HG03469 (cell line): ENCODE data around the gene IL12A.

ENCODE experiments used
- ATAC-seq: cut with Tn5 transposase; IDR thresholded peaks from one replicate; pipeline ENCODE4 v1.9.1; 2021; ENCODE audit warnings: mild to moderate bottlenecking, moderate library complexity, moderate number of reproducible peaks; ENCODE audit not compliant: unreplicated experiment

Gene IL12A

GRCh38 chr3:159988617-159989271 lies at the start of gene IL12A:
Gene IL12A (plus strand): TSS chr3:159988835.
- peak; percentile 93 for ATAC-seq

- ATAC-seq: peak; percentile 90
These were observed 47.3 kb upstream of the IL12A start for GRCh38 chr3:159941038-159942000.

GRCh38 chr3:159944781-159945180 lies 43.9 kb upstream of the IL12A start:
- no peak for ATAC-seq

DNA sequence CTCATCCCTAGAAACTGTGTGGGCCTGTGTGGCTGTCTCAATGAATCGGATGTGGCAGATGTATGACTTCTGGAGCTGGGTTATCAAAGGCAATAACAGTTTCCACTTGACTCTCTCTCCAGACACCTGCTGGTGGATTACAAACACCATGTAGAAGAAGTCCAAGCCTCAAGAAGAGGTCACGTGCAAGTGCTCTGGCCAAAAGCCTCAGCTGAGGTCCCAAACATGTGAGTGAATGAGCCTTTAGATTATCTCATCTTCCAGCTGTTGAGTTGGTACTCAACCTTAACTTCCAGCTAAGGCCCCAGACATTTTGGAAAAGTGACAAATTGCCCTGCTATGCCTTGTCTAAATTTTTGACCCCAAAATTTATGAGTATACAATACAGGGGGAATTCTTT lies 42.7 kb upstream of the IL12A start:
- no peak for ATAC-seq

DNA sequence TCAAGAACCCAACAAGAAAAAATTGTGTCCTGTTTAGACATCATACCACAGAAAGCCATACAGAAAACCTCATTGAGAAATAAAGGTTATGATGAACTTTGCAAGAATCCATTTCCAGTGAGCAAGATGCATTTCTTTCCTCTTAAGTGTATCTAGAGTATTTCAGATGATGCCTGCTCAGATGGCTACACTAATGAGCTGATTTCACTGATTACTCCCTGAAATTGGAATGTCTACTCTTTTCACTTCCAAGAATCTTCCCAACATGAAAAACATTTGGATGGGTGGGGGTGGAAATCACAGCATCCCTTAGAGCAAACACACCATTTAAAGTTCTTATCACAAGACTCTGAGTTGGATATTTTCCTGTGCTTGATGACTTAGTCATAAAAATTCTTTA lies 41.4 kb upstream of the IL12A start:
- ATAC-seq: no peak

GRCh38 chr3:159948429-159949144 lies 40.0 kb upstream of the IL12A start:
- no peak for ATAC-seq

DNA sequence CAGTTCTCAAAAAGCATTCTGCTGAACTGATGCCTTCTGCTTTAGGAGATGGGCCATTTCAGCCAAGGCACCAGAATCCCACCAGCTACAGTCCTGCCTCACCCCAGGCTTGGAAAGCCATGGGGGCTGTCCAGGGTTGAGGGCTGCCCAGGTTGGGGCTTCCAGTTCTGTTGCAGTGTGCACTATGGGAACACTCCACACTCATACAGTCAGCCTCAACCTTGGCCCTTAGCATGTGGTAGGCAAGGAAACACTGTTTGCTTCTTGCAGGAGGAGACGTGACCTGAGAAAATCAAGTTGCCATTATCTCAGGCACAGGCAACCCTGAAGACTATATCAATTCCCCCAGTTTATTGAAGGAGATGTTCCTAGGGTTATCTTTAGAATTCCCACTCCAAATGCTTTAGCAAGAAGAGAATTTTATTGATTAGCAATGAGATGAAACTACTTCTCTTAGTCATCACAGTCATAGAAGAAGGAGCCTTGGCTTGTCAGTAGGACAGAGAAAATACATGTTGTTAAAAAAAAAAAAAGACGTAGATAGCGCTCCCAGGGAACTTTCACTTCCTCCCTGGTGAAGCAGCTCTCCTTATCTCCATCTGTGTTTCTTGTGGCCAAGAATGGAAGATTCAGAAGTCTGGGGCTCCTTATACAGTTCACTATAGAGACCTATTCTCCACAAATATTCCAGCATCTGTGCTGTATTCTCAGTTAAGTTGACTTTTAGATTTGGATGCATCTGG lies 38.3 kb upstream of the IL12A start:
- peak; percentile 83 for ATAC-seq

GRCh38 chr3:159951540-159951939 lies 37.1 kb upstream of the IL12A start:
- ATAC-seq: no peak

- no peak for ATAC-seq
These were observed 35.1 kb upstream of the IL12A start for GRCh38 chr3:159953325-159954085.

DNA sequence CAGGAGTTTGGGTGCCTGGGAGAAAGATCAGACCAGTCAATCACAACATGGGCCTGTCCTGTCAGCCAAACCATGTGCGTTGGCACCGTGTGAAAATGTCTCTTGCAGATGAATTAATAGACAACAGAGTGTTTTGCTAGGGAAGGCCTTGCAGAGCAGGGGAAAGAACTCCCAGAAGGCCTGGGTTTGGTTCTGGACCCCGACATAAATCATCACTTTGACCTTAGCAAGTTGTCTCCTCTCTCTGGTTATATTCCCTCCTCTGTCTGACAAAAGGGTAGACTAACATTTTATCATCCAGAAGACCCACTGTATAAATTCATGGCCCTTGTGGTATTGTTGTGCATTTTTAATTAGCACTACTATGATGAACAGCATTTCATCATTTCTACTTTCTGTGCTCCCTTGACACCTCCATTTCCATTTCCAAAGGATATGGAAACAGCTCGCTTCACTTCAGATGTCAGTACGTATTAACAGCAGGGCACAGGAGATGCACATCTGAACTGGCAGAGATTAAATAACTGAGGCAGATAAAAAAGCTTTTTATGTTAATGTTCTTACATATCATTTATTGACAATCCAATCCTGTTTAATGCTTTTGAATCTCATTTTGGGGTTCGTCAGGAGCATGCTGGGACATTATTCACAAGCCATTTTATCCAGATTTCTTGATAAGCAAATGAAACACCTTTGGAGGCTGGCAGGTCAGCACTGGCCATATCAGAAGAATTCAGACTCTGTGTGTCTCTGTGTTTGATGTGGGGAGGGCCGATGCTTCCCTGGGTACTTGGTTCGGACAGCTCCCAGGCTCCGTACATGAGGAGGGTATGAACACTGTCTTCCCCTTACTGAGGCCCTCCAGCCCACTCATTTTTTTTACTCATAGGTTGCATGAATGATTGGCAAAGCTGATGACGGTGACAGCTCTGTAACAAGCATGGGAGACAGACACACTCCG lies 28.2 kb upstream of the IL12A start:
- no peak for ATAC-seq

DNA sequence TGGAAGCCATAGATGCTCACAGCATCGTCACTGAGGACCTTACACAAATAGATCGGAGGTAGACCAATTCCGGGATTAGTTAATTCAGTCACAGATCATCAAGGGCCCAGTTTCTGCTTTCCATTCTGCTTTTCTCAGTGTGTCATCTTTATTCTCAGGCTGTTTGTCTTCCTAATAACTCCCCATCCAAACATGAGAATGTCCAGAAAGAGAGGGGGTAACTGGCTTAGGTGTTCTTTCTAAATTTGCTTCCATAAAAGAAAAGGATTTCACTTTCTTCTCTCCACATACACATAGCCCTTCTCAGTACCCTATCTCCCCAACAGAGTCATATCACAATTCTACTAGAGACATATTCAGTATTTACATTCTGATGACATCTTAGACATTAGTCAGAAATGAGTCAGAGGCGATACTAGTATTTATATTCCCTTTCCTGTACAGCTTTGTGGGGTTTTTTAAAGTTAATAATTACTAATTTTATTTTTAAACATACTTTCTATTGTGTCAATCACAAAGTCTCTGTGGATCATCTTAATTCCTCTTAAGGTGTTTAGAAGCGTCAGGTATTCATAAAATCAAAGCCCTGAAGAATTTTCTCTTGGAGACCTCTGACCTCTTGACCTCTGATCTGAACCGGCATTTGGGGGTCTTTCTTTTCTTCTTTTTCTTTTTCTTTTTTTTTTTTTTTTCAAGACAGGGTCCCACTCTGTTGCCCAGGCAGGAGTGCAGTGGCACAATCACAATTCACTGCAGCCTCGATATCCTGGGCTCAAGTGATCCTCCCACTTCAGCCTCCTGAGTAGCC lies 24.3 kb upstream of the IL12A start:
- peak; percentile 99 for ATAC-seq

DNA sequence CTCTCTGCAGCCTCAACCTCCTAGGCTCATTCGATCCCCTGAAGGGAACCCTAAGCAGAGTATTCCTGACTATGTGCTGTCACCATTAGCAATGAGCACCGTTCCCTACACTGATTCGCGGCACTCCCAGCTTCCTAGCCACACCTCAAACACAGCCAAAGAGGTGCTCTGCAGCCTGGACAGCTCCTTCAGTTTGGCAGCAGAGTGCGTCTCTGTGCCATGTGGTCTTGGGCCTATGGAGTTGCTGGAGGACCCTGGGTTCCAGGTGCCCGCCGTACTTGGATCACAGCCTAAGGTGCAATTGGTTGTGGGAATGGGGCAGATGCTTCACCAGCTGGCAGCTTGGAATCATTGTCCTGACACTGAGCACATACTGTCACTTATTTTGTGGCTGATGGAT lies 17.3 kb upstream of the IL12A start:
- ATAC-seq: no peak

DNA sequence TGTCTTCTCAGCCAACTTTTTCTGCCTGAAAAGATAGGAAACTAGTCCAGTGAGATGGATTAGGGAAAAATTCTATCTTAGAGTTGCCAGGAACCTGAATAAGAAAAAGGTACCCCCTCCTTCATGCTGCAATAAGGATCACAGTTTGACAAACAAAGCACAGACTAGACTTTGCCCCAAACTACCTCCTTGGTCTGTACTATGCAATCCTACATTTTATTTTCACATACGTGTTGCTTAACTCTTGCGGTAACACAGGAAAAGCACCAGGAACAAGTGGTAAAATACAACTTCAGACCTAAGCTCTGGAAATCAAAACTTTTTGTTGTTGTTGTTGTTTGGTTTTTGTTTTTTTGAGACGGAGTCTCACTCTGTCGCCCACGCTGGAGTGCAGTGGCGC lies 11.3 kb upstream of the IL12A start:
- no peak for ATAC-seq

DNA sequence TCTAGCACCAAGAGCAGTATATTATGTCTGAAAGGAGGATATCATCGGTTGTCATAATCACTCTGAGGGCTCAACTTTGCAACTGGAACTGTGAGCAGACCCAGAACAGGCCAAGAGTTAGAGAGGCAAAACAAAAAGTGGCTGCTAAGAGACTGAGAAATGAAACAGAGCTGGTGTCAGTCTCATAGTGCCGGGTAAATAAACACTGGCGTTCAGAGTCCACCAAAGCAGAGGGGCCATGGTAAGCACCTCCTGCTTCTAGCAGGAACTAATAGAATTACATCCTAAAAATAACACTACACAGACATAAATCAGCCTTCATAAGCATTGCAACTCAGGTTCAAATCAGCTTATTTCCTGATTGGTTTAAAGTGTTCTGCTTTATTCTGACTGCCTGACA lies 10.3 kb upstream of the IL12A start:
- peak; percentile 78 for ATAC-seq

DNA sequence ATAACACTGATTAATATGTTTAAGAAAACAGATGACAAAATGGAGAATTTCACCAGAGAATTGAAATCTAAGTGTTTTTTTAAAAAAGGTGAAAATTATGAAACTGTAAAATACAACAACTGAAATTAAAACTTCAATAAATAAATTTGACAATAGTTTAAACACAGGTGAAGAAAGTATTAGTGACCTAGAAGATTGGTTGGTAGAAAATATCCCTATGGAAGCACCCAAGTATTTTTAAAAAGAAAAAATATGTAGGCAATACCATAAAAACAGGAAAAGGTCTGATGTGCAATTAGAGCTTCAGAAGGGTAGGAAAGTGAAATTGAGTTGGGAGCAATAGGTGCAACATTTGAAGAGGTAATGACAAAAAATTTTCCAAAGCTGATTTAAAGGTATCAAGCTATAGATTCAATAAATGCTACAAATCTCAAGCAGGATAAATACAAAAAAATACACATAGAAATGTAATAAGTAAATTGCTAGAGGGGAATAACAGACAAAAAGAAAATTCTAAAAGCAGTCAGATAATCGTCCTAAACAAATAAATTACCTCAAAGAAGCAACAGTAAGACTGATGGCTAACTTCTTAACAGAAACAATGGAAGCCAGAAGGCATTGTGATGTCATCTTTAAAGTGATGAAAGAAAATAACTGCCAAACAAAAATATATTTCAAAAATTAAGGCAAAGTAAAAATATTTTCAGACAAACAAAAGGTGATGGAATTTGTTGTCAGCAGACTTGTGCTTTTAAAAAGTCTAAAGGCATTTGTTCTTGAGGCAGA lies 9.5 kb upstream of the IL12A start:
- ATAC-seq: no peak

DNA sequence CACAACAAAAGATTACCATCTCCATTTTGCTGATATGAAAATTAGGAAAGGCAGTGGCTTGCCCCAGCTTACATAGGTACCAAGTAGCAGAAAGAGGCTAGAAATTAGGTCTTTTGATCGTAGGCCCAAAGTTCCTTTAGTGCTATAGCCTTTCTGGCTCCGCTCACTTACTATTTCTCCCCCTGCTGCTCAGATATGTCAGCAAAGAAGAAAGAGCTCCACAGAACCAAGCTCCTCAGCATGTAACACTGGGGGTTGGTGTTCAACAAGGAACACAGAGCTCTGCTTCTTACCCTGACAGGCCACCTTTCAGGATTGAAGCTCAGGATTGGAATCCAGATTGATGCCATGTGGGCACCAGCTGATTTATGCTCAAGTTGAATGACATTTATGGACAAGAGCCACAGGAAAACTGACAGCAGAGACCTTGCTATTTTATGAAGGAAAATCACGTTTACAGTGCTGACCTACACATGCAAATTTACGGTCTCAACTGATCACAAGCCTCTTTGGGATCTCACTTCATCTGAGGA lies 6.1 kb upstream of the IL12A start:
- ATAC-seq: no peak

DNA sequence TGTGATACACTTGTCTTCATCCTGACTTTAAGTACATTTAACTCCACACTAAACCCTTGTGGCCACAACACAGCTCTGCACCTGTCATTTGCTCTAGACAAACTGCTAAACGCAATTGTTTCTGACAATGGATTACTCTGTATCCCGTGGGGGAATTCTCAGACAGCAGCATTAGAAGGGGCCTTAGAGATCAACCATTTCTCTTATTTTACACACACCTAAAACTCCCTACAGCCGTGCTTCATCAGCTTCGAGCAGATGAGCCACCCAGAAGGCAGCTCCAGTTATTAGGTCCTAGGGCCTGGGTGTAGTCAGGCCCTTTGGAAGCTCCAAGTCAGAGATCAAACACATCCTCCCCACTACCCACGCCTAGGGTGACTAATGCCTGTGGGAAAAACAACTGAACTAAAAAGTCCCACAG lies 1.3 kb upstream of the IL12A start:
- peak; percentile 23 for ATAC-seq
